GM12873 (cell line): ENCODE results near the gene CDK11A.

ENCODE experiments used
- CTCF ChIP-seq: IDR thresholded peaks from 2 replicates; pipeline ENCODE4 v1.5.1; 2012; ENCODE audit warnings: low read depth, mild to moderate bottlenecking, moderate library complexity, low read length, control low read depth; ENCODE audit not compliant: insufficient read depth; ENCODE audit errors: missing control alignments

The CDK11A gene

GRCh38 chr1:1678581-1679380, 45.4 kb downstream of the CDK11A start:
- TF ChIP-seq CTCF = peak; percentile 82

DNA sequence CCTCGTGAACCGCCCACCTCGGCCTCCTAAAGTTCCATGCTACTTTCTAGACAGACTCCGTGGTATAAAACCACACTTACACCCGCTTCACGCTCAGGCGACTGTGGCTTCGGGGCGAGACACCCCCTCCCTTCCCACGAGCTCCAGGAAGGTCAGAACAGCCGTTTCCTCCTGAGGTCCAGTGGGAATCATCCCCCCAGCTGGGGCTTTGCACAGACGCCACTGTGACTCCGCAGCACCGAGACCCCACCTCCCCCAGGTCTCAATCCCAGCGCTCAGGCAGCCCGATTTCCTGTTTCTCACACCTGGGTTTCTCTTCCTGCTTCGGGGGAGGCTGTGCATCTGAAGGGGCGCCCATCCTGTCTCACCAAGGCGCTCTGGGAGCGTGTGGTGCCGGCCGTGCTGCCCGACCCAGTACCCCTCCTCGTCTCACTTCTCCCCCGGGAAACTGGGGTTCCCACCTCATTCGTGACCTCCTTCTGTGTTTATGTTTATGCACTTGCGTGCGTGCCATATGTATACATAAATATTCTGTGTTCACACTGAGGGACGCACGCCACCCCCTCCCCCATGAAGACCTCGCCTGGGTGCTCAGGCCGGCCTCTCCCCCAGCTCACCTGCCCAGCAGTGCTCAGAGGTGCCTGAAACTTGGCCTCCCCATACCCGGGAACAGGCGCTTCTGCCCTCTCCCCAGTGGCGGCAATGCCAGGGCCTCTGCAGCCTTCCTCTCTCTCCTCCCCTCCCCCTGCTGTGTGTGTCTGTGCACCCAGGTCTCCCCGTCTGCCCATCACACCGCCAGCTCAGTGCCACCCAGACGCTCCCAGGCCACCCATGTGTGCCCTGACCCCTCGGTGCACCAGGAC, 46.2 kb downstream of the CDK11A start:
- TF ChIP-seq CTCF = no peak

GRCh38 chr1:1672181-1672965, 51.8 kb downstream of the CDK11A start:
- TF ChIP-seq CTCF = no peak

- no peak for TF ChIP-seq CTCF
Observed at GRCh38 chr1:1671365-1672119, 52.6 kb downstream of the CDK11A start.

- TF ChIP-seq CTCF = no peak
Observed at GRCh38 chr1:1670866-1671265, 53.3 kb downstream of the CDK11A start.

- no peak for TF ChIP-seq CTCF
Observed at GRCh38 chr1:1669468-1670440, 54.4 kb downstream of the CDK11A start.
